ENCODE data around the gene HOXB9.

- TF ChIP-seq, protein P1, sequence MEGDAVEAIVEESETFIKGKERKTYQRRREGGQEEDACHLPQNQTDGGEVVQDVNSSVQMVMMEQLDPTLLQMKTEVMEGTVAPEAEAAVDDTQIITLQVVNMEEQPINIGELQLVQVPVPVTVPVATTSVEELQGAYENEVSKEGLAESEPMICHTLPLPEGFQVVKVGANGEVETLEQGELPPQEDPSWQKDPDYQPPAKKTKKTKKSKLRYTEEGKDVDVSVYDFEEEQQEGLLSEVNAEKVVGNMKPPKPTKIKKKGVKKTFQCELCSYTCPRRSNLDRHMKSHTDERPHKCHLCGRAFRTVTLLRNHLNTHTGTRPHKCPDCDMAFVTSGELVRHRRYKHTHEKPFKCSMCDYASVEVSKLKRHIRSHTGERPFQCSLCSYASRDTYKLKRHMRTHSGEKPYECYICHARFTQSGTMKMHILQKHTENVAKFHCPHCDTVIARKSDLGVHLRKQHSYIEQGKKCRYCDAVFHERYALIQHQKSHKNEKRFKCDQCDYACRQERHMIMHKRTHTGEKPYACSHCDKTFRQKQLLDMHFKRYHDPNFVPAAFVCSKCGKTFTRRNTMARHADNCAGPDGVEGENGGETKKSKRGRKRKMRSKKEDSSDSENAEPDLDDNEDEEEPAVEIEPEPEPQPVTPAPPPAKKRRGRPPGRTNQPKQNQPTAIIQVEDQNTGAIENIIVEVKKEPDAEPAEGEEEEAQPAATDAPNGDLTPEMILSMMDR (IDR thresholded peaks at IDR 0.05; ENCODE audit: insufficient read depth, low read length, poor library complexity, severe bottlenecking) = no peak
- TF ChIP-seq EZH2phosphoT487 (conservative IDR thresholded peaks at IDR 0.05; ENCODE audit: low read length) = no peak
Measured at GRCh38 chr17:48647103-48647962, 21.2 kb upstream of the HOXB9 start.

Data from SU-DHL-6 (cell line).